ENCODE data around the gene LEMD2. TPM values are rescaled to one million over a fixed set of nuclear protein-coding genes. Genes with fewer than 3 reads are reported as not detected.

Gene LEMD2
- total and polyA plus RNA-seq, 7 donors = 21.3 to 63.3 (median 37.3) TPM

GRCh38 chr6:33791620-33792019 is 2.7 kb upstream of the LEMD2 start:
- intact Hi-C loops (cut with DNase I) = no loop called here
- H3K4me3 ChIP-seq = no peak overlapping the region

GRCh38 chr6:33790910-33791309 is 2.0 kb upstream of the LEMD2 start:
- ATAC-seq (no peak), DNase-seq (peak in 1 of 2 donors; percentile 34)
- no peak for TF ChIP-seq CTCF (IDR thresholded peaks at IDR 0.05)
- 90 to 93% (median 92%) methylated on average over 5 of the region's 5 CpGs for WGBS, 3 donors
- Histone ChIP-seq H3K4me3 (no peak overlapping the region), H3K36me3 (ENCODE audit: insufficient read depth in 1 of 2, low read depth in 1 of 2) (no peaks in the 10 kb centered on the region), H3K27ac (no peak overlapping the region), H3K9me3 (no peaks in the 10 kb centered on the region), H3K4me1 (peaks cover 24% of the 10 kb centered on the region), H3K27me3 (ENCODE audit: insufficient read depth in 3 of 3, low read length in 2 of 3) (peaks cover 0 to 30% (median 7%) of the 10 kb centered on the region in 3 donors)
- intact Hi-C loops (cut with DNase I) = no loop called here

More at GRCh38 chr6:33791620-33792019, 2.7 kb upstream of the LEMD2 start:
- Histone ChIP-seq H3K9me3 (no peaks in the 10 kb centered on the region), H3K27me3 (ENCODE audit: insufficient read depth in 3 of 3, low read length in 2 of 3) (peaks cover 0 to 35% (median 9%) of the 10 kb centered on the region in 3 donors), H3K27ac (no peak overlapping the region), H3K36me3 (ENCODE audit: insufficient read depth in 1 of 2, low read depth in 1 of 2) (no peaks in the 10 kb centered on the region), H3K4me1 (peaks cover 18% of the 10 kb centered on the region)
- 48 to 56% (median 48%) methylated on average over 7 of the region's 7 CpGs for WGBS, 3 donors
- ATAC-seq = no peak
- no peak for DNase-seq
- no peak for TF ChIP-seq CTCF (IDR thresholded peaks at IDR 0.05)

- Histone ChIP-seq H3K27ac (no peak overlapping the region), H3K4me1 (peaks cover 29% of the 10 kb centered on the region), H3K27me3 (ENCODE audit: insufficient read depth in 3 of 3, low read length in 2 of 3) (peaks cover 0 to 25% (median 7%) of the 10 kb centered on the region in 3 donors), H3K36me3 (ENCODE audit: insufficient read depth in 1 of 2, low read depth in 1 of 2) (peaks cover 0 to 1% of the 10 kb centered on the region in 2 donors), H3K9me3 (no peaks in the 10 kb centered on the region), H3K4me3 (no peak overlapping the region)
- WGBS, 3 donors = 61 to 69% (median 62%) methylated on average over 2 of the region's 2 CpGs
- intact Hi-C loops (cut with DNase I) = no loop called here
- DNase-seq (peak in 1 of 2 donors; percentile 12), ATAC-seq (no peak)
- TF ChIP-seq CTCF (IDR thresholded peaks at IDR 0.05) = no peak
Measured at GRCh38 chr6:33790379-33790778, 1.4 kb upstream of the LEMD2 start.

- WGBS, 3 donors = 93 to 95% (median 93%) methylated on average over 11 of the region's 11 CpGs
- Histone ChIP-seq H3K36me3 (ENCODE audit: insufficient read depth in 1 of 2, low read depth in 1 of 2) (peaks cover 0 to 10% of the 10 kb centered on the region in 2 donors), H3K27ac (peak overlapping the region; percentile 99), H3K4me3 (peak overlapping the region; percentile 92), H3K4me1 (peaks cover 37% of the 10 kb centered on the region), H3K9me3 (no peaks in the 10 kb centered on the region), H3K27me3 (ENCODE audit: insufficient read depth in 3 of 3, low read length in 2 of 3) (peaks cover 0 to 19% (median 7%) of the 10 kb centered on the region in 3 donors)
- no peak for TF ChIP-seq CTCF (IDR thresholded peaks at IDR 0.05)
- no peak for DNase-seq
- intact Hi-C loops (cut with DNase I) = no loop called here
- ATAC-seq = peak in 1 of 4 donors; percentile 1
Measured at GRCh38 chr6:33789550-33789895, 593 bp upstream of the LEMD2 start.

Data from psoas muscle (tissue), 8 donors.